ENCODE data around the gene SLC9A3.
"Not testable (repeated sequence)": the region's sequence is repeated elsewhere in the genome, so short reads cannot be mapped to it uniquely, and the experiment has no call there.

The SLC9A3 gene

GRCh38 chr5:492314-492893 lies 31.8 kb downstream of the SLC9A3 start:
- DNase-seq (ENCODE audit: insufficient read length, low spot score): no peak
- FAIRE-seq: no peak

GRCh38 chr5:491856-492155 lies 32.4 kb downstream of the SLC9A3 start:
- no peak for FAIRE-seq

DNA sequence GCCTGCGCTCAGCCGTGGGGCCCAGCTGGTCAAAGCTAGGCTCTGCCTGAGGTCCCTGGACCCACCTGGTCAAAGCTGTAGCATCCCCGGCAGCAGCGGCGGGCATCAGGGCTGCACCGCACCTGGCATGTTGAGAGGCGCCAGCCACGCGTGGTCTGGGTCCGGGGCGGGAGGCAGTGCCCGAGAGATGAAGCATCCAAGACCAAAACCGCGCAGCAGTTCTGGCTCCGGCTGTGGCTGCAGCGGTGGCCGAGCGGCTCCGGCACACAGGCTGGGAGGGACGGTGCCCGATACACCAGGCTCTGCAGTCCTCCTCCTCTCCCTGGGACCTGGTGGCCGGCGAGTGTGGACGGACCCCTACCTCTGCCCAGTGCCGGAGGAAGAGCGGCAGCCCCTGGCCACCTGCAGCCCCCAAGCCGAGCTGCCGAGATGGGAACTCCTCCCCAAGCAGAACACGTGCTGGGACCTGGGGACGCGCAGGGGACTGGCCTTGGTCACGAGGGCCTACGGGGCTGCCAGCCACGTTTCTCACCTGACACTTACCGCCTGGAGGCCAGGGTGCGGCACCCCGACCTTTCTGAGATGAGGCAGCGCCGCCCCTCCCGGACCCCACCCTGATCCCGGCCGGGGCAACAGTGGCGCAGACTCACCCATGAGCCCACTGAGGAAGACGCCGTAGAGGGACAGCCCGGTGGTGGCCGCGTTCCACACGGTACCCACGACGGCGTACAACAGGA lies 33.0 kb downstream of the SLC9A3 start:
- FAIRE-seq (no peak), DNase-seq (ENCODE audit: insufficient read length, low spot score) (no peak)

More at GRCh38 chr5:491856-492155, 32.4 kb downstream of the SLC9A3 start:
- DNase-seq (ENCODE audit: insufficient read length, low spot score): no peak

GRCh38 chr5:490116-491106 lies 33.8 kb downstream of the SLC9A3 start:
- FAIRE-seq: no peak
- DNase-seq (ENCODE audit: insufficient read length, low spot score): no peak

DNA sequence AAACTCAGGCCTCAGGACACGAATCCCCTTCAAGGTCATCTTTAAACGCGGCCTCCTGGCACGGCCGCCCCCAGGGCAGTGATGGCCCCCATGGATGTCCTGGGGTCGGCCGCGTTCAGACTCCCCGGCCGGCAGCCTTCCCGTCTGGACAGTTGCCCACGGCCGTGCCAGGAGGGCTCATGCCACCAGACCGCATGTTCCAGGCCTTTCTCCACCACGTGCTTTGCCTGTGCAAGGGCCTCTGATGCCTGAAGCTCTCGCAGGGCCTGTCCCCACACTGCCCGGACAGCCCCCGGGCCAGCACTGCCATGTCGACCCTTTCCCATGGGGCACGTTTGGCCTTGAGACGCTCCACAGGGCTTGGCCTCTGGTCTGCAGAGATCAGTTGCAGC lies 34.6 kb downstream of the SLC9A3 start:
- DNase-seq (ENCODE audit: insufficient read length, low spot score): no peak
- FAIRE-seq: no peak

- FAIRE-seq (no peak), DNase-seq (ENCODE audit: insufficient read length, low spot score) (no peak)
Observed at GRCh38 chr5:488744-489688, 35.2 kb downstream of the SLC9A3 start.

GRCh38 chr5:488241-488640 lies 36.0 kb downstream of the SLC9A3 start:
- FAIRE-seq (no peak), DNase-seq (ENCODE audit: insufficient read length, low spot score) (no peak)

DNA sequence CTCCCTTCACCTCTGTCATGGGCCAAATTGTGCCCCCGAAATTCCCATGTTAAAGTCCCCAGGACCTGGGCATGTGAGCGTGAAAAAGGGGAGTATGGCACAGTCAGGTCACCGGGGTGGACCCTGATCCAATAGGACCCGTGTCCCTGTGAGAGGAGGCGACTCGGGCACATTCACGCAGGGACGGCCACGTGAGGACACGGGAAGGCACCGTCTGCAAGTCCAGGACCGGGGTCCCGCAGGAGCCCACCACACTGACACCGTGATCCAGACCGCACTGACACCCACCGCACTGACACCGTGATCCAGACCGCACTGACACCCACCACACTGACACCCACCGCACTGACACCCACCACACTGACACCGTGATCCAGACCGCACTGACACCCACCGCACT lies 37.7 kb downstream of the SLC9A3 start:
- DNase-seq (ENCODE audit: insufficient read length, low spot score); FAIRE-seq: not testable (repeated sequence)

DNA sequence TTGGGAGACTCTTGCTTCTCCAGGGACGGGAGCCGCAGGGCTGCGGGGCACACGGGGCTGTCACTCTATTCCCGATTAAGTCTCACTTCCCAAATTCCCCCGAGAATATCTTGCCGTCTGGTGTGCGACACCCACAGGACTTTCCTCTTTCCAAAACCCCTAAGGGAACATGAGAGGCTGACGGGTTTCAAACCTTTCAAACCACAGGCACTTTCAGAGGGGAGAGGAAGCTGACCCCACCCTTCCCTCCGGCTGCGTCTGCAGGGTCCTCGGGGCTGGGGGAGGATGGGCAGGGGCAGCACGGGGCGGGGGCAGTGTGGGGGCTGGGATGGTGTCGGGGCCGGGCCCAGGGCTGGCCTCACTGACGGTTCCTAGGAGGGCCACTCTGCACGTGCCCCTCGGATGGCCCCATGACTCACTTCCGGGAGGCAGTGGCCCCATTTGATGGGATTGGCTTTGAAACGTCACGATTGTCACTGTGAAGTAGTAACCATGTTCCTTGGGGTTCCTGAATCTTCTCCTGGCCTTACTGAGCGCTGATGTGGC lies 38.2 kb downstream of the SLC9A3 start:
- DNase-seq (ENCODE audit: insufficient read length, low spot score) (no peak), FAIRE-seq (no peak)

GRCh38 chr5:485113-485945 lies 38.9 kb downstream of the SLC9A3 start:
- FAIRE-seq (no peak), DNase-seq (ENCODE audit: insufficient read length, low spot score) (no peak)

- FAIRE-seq (no peak), DNase-seq (ENCODE audit: insufficient read length, low spot score) (no peak)
Observed at GRCh38 chr5:484556-484955, 39.7 kb downstream of the SLC9A3 start.

GRCh38 chr5:483434-484140 lies 40.7 kb downstream of the SLC9A3 start:
- no peak for FAIRE-seq

DNA sequence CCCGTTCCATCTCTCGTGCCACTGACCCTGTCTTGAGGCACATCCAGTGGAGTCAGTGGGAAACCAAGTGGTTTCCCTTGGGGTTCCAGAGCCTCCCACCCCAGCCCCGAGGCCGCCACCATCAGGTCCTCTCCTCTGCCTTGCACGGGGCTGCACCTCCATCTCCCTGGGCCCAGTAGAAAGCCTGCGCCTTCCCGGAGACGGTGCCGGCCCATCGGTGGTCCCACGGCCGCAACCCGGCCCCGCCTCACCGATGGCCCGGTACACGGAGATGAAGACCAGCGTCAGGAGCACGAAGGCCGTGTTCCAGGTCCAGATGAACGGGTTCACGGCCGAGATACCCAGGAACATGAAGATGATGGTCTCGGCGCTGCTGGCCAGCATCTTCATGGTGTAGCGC lies 41.2 kb downstream of the SLC9A3 start:
- FAIRE-seq: no peak
- no peak for DNase-seq (ENCODE audit: insufficient read length, low spot score)

More at GRCh38 chr5:483434-484140, 40.7 kb downstream of the SLC9A3 start:
- no peak for DNase-seq (ENCODE audit: insufficient read length, low spot score)

DNA sequence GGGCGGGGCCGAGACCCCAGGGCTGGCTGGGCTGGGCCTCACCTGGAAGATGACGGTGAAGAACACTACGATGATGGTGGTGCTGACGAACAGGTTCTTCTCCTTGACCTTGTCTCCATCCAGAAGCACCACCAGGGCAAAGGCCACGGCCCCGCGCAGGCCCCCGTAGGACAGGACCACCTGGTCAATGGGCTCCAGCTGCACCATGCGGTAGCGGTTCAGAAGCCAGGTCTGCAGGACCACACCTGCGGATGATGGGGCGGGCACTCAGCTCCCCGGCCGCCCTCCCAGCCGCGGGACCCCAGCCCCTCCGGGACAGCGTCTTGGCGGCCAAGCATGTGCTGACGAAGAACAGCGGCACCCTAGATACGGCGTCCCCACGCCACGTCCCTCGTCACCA lies 41.7 kb downstream of the SLC9A3 start:
- FAIRE-seq (no peak), DNase-seq (ENCODE audit: insufficient read length, low spot score) (no peak)

DNA sequence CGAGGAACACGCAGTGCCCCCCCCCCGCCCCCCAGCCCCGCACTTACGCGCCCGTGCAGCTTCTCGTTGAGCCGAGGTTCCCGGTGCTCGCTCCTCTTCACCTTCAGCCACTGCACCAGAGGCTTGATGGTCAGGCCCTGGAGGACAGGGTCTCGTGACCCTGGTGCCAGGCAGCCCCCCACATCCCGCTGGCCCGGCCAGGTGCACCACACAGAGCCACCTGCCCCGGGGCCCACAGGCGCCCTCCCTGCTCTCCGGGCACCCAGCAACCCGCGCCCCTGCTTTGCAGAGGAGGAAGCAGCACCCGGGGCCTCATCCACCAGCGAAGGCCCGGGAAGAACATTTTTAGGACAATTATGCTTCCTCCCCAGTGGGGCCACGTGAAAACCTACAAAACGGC lies 42.2 kb downstream of the SLC9A3 start:
- FAIRE-seq: no peak

DNA sequence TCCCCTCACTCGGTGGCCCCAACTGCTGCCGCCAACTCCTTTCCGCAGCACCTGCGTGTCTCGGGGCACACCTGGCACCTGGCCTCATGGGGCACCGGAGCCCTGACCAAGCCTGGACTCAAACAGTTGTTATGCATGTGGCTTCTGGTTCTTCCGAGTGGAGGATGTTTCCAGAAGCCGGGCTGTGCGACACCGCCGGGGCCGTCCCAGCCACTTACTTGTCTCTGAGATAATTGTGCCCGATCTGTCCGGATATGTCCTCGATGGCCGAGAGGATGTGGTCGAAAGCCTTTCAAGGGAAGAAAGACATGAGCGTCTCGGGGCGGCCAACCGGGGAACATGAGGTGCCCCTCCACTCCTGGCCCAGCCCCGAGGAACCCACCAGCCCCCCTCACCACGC lies 42.9 kb downstream of the SLC9A3 start:
- no peak for DNase-seq (ENCODE audit: insufficient read length, low spot score)
- FAIRE-seq: no peak

More for the DNA sequence above, 42.2 kb downstream of the SLC9A3 start:
- no peak for DNase-seq (ENCODE audit: insufficient read length, low spot score)

- FAIRE-seq (no peak), DNase-seq (ENCODE audit: insufficient read length, low spot score) (no peak)
Observed at GRCh38 chr5:479566-480319, 44.5 kb downstream of the SLC9A3 start.

DNA sequence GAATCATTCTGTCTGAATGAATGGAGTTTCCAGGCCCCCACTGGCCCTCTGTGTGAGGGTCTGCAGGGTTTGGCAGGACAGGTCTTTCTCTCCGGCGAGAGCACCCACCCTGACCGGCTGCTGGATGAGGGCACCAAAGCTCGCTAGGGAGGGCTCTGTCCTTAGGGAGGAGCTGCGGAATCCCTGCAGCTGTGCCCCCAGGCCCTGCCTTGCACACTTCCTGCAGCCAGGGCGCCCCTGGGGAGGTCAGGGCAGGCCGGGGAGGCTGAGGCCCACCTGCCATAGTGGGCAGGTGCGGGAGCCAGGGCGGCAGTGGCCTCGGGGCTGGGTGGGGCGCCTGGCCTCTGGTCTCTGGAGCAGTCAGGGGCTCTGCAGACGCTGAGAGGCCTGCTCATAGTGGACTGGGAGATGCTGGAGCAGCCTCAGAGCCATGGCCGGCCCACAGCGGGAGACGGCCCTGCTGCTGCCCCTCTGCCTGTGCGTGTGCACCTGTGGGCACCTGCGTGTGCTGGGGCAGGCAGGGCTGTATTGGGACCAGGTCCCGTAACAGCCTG lies 45.2 kb downstream of the SLC9A3 start:
- FAIRE-seq (no peak), DNase-seq (ENCODE audit: insufficient read length, low spot score) (no peak)

Data from GM19239 (cell line).